A673 (cell line): Measurements from ENCODE around the gene NACC2.

Source experiments
- EZH2 ChIP-seq: fragments of 200-600 bp; sonication (generic); IDR thresholded peaks from 2 replicates; pipeline ENCODE4 v1.6.1; 2017; ENCODE audit warnings: borderline replicate concordance, low read depth, mild to moderate bottlenecking, mixed read lengths, antibody characterized with exemption, low read length; ENCODE audit not compliant: poor library complexity, severe bottlenecking
- TF ChIP-seq, protein P1 (sequence below): fragments of 300-800, 200-600 bp; sonication (generic); conservative IDR thresholded peaks from 2 replicates; pipeline ENCODE4 v1.5.1; 2017; ENCODE audit warnings: low read depth, mild to moderate bottlenecking, antibody characterized with exemption, low read length, moderate library complexity, mixed read lengths

DNA sequence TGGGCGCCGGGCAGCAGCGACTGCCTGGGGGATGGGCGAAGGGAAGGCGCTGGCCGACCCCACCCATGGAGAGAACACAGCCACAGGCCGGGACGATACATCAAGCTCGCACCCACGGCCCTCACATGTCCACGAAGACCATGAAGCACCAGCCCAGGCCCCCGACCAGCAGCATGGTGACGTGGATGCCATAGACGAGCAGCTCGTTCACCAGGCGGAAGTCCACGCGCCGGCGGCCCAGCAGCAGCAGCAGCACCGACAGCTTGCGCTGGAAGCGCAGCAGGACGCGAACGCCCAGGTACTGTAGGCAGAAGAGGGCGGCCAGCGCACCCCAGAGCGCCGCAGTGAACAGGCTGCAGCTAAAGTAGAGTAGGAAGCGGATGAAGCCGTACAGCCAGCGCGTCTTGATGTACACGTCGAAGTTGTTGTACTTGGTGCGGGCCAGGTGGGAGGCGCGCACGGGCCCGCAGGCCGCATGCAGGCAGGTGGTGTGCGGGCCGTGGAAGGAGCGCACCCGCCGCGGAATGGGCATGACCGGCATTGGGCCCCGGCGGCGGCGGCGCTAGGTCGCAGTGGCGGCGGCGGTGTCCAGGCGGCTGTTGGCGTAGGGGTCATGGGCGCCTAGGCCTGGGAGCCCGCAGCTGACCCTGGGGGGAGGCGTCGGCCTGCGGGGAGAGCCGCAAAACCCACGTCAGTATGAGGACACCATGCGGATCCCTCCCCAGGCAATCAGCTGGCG lies 21.4 kb upstream of the NACC2 start:
- no peak for TF ChIP-seq EZH2
- TF ChIP-seq, protein P1, sequence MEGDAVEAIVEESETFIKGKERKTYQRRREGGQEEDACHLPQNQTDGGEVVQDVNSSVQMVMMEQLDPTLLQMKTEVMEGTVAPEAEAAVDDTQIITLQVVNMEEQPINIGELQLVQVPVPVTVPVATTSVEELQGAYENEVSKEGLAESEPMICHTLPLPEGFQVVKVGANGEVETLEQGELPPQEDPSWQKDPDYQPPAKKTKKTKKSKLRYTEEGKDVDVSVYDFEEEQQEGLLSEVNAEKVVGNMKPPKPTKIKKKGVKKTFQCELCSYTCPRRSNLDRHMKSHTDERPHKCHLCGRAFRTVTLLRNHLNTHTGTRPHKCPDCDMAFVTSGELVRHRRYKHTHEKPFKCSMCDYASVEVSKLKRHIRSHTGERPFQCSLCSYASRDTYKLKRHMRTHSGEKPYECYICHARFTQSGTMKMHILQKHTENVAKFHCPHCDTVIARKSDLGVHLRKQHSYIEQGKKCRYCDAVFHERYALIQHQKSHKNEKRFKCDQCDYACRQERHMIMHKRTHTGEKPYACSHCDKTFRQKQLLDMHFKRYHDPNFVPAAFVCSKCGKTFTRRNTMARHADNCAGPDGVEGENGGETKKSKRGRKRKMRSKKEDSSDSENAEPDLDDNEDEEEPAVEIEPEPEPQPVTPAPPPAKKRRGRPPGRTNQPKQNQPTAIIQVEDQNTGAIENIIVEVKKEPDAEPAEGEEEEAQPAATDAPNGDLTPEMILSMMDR, result no peak
